Stimulated activated CD8-positive, alpha-beta memory T cell treated with anti-CD3 and anti-CD28 coated beads, Interleukin-7, amount 100 ng/mL, for 48 hours (primary cell): ENCODE results near the gene CRIP1.

Experiments used
- DNase-seq, 2 donors: peaks; one replicate each; pipeline ENCODE4 v3.0.0-alpha.2; 2020; ENCODE audit warnings: low read depth in 1 of 2; ENCODE audit errors: extremely low read depth in 1 of 2

The CRIP1 gene

DNA sequence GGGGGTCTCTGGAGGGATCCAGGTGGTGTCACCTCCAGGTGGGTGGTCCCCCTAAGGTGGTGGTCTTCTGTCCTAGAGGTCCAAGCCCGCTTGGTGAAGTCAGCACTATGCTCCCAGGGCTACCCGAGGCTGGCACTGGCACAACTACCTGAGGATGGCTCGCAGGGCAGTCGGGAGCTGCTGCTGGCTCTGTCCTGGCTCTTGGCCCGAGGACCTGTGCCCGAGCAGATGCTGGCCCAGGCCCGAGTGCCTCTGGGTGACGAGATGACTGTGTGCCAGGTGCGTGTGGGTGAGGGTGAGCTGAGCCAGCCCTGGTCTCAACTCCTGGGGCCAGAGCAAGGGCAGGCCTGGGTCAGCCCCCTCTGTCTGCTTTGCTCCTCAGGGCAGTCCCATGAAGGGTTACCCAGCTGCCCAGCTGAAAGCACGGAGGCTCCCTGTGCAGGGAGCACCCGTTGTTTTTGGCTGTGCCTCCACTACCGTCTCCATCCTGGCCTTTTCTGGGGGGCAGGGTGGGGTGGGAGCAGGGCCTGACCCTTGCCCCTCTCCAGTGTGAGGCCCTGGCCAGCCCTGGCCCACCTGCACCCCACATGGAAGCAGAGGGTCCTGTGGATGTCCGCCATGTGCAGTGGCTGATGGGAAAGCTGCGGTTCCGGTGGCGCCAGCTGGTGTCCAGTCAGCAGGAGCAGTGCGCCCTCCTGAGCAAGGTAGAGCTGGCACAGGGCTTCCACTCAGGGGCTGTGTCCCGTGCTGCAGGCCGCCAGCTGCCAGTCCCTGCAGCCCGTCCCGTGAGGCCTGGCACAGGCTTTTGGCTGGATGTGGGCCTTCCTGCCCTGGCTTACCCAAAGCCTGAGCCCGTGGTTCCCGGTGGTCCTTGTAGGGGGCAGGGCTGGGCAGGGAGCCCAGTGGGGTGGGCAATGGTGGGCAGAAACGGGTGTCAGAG is 5.6 kb downstream of the CRIP1 start:
- no peak for DNase-seq

DNA sequence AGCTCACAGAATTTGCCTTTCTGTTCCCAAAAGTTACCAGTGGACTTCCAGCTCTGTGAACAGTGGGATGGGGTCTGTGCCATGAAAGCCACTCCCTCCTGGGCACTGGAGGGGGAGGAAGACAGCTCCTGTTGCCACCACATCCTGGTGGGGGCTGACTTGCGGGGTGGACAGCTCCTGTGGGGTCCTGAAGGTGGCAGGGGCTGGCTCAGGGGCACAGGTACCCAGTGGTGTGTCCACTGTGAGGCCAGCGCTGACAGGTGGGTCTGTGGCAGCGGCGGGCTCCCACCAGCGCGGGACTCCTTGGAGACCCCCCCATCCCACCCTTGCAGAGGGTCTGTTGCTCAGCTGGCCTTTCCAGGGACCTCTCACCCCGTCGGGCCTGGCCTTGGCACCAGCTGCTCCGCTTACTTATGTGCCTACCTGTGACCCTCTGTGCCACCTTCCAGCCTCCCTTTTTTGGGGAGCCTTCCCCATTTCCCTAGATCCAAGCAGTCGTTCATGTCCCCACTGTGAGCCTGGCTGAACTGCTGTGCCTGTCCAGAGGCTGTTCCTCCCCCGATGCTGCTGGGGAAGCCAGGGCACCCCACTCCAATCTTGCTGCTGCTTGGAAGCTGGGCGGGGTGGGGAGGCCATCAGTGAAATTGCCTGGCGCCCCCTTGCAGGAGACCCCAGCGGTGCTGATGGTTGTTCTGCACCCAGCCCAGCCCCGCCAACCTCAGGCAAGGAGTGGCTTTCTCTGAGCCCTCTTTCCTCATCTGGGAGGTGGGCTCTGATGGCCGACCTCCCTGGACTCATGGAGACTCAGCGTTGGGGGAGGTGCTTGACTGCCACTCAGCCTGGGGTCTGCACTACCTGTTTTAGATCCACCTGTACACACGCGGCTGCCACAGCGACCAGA is 6.5 kb downstream of the CRIP1 start:
- DNase-seq, result no peak

DNA sequence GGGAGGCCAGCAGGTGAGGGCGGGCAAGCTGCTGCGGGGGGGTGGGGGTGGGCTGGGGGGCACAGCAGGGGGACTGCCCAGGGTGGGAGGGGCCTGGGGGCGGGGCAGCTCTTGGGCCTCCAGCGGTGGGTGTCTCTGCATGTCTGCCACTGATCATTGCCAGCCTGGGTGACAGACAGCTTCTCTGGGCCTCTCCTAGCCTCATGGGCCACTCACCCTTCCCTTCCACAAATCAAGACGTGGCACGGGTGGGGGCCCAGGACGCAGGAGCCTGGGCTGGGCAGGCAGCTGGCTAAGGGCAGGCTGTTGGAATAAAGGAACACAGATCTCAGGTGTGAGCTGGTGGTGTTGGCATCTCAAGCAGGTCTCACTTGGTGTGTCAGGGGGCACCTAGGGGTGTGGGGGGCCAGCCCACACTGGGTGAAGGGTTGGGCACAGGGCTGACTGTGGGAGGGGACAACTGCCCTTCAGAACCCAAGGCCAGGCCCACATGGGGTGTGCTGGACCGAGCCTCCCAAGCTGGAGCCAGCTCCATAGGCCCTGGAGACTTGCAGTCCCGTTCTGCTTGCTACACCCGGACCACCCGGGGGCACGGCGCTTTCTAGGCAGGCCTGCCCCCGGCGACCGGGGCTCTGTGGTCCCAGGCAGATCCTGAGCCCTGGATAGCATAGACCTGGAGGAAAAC is 7.4 kb downstream of the CRIP1 start:
- DNase-seq, result no peak

- DNase-seq, result no peak
These were observed 7.9 kb downstream of the CRIP1 start for GRCh38 chr14:105494606-105494929.

DNA sequence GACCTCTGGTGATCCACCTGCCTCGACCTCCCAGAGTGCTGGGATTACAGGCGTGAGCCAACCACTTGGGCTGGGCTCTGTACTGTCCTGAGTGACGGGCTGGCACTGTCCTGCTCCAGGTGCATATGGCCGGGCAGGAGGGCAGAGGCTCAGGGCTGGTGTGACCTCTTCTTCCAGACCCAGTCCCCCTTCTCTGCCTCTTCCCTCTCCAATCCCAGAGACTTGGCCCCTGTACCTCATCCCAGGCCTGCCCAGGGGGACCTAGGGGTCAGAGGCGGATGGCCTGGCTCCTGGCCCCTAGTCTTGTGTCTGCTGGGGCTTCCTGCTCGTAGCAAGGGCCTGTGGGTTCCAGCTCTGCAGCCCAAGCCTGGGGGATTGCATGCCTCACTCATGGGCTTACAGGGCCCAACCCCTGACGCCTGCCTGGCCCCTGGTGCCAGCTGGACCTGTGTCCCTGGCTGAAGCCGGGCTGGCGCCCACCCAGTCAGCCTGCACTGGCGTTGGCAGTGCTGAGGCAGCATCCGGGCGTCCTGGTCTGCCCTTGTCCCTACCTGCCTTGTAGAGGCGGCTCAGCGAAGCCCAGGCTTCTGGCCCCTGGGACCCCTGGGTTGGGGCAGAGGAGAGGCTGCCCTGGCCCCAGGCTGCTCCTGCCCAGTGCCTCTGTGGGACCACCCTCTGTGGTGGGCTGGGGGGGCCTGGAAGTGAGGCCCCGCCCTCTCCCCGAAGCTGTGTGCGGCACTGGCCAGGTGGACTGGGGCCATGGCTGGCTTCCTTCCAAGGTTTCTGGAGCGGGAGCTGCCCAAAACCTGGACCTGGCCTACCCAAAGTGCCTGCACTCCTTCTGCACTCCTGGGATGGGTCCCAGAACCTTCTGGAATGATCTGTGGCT is 8.7 kb downstream of the CRIP1 start:
- no peak for DNase-seq

DNA sequence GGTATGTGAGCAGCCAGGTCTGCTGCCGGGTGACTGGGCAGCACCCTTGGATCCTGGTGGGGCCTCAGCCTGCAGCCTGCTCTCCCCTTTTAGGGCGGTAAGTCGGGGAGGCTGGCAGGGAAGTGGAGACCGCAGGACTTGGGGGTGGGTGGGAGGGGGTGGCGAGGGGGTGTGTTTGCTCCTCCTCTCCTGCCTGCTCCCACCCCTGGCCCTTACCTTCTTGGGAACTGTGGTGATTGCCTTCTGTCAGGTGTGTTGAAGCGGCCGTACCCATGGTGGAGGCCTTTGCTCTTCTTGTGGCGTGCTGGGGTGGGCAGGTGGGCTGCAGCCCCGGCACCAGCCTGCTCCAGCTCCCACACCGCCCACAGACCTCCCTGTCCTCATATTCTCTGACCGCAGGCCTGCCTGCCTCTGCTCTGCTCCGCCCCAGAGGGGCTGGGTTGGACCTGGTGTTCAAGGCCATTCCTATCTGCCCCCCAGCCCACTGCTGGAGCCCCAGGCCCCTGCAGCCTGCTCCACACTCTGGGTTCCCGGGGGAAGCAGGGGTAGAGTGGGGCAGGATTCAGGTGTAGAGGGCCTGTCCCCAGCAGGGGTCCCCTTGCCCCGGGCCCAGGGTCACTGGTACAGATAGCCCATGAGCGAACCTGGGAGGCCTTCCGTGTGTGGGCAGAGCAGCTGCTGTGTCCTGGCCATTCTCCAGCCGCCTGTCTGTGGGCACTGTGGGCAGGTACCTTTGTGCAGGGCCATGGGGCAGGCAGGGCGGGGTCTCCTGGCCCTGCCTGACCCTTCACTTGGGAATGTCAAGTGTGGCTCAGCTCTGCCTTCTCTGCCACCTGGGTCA is 9.5 kb downstream of the CRIP1 start:
- no peak for DNase-seq

- no peak for DNase-seq
These were observed 10.3 kb downstream of the CRIP1 start for GRCh38 chr14:105496831-105497591.

- DNase-seq, result no peak
These were observed 11.2 kb downstream of the CRIP1 start for GRCh38 chr14:105497671-105498429.

GRCh38 chr14:105498430-105499255 is 12.0 kb downstream of the CRIP1 start:
- DNase-seq, result no peak

GRCh38 chr14:105499256-105500035 is 12.8 kb downstream of the CRIP1 start:
- DNase-seq, result no peak

- no peak for DNase-seq
These were observed 13.5 kb downstream of the CRIP1 start for GRCh38 chr14:105500036-105500725.

DNA sequence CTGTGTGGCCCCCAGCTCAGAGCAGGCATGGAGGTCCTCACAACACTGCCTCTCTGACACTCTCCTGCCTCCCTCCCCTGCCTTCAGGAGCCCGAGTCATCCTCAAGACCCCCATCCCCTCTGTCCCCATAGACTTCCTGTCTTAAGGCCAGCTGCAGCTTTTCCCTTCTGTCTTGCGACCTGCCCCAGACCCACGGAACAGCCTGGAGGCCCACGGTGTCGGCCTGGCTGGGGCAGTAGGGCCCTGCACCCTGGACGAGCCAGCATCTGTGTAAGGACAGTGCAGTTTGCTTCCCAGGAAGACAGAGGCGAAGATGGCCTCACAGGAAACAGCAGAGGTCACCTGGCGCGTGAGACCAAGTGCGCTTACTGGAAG is 14.0 kb downstream of the CRIP1 start:
- DNase-seq, result no peak

GRCh38 chr14:105501504-105502291 is 15.0 kb downstream of the CRIP1 start:
- DNase-seq, result no peak

GRCh38 chr14:105502446-105503295 is 16.0 kb downstream of the CRIP1 start:
- DNase-seq, result no peak
